Effector memory CD4-positive, alpha-beta T cell (primary cell): ENCODE measurements around the gene MAGEF1.

ENCODE experiments used
- DNase-seq, 3 donors: peaks; one replicate each; pipeline ENCODE4 v3.0.0-alpha.2; 2020
- H3K27ac ChIP-seq: 2 replicates; pipeline ENCODE4 v1.7.0; 2013; ENCODE audit warnings: mild to moderate bottlenecking, low read length, moderate library complexity; ENCODE audit not compliant: insufficient read depth, poor library complexity, severe bottlenecking
- H3K27me3 ChIP-seq: replicated peaks from 2 replicates; pipeline ENCODE4 v1.7.0; 2013; ENCODE audit warnings: mild to moderate bottlenecking, low read length; ENCODE audit not compliant: insufficient read depth, control insufficient read depth, poor library complexity, severe bottlenecking
- H3K36me3 ChIP-seq: 2 replicates; pipeline ENCODE4 v1.7.0; 2013; ENCODE audit warnings: mild to moderate bottlenecking, low read length, moderate library complexity; ENCODE audit not compliant: control insufficient read depth, insufficient read depth
- H3K4me1 ChIP-seq: 2 replicates; pipeline ENCODE4 v1.7.0; 2013; ENCODE audit warnings: low read length, mild to moderate bottlenecking; ENCODE audit not compliant: control insufficient read depth, insufficient read depth, poor library complexity, severe bottlenecking
- H3K4me3 ChIP-seq: 2 replicates; pipeline ENCODE4 v1.7.0; 2013; ENCODE audit warnings: low read length, low read depth, mild to moderate bottlenecking; ENCODE audit not compliant: insufficient read depth, poor library complexity, severe bottlenecking
- H3K9me3 ChIP-seq: 2 replicates; pipeline ENCODE4 v1.7.0; 2013; ENCODE audit warnings: mild to moderate bottlenecking, low read length, moderate library complexity; ENCODE audit not compliant: control insufficient read depth

MAGEF1 gene

GRCh38 chr3:184712248-184713039 is 580 bp upstream of the MAGEF1 start:
- DNase-seq: no peak
- peaks cover 7% of the 10 kb centered on the region for H3K4me1 ChIP-seq
- no peaks in the 10 kb centered on the region for H3K27me3 ChIP-seq
- peak overlapping the region; percentile 70 for H3K4me3 ChIP-seq
- H3K9me3 ChIP-seq: no peaks in the 10 kb centered on the region
- H3K27ac ChIP-seq: peak overlapping the region; percentile 65
- no peaks in the 10 kb centered on the region for H3K36me3 ChIP-seq

- Histone ChIP-seq H3K27me3 (no peaks in the 10 kb centered on the region), H3K4me3 (peak overlapping the region; percentile 70), H3K36me3 (no peaks in the 10 kb centered on the region), H3K9me3 (no peaks in the 10 kb centered on the region), H3K4me1 (peaks cover 7% of the 10 kb centered on the region), H3K27ac (peak overlapping the region; percentile 65)
- no peak for DNase-seq
These were observed 883 bp downstream of the MAGEF1 start for GRCh38 chr3:184710870-184711492.

- no peaks in the 10 kb centered on the region for H3K36me3 ChIP-seq
- DNase-seq: no peak
- H3K4me1 ChIP-seq: no peaks in the 10 kb centered on the region
- H3K4me3 ChIP-seq: no peak overlapping the region
- H3K9me3 ChIP-seq: no peaks in the 10 kb centered on the region
- H3K27me3 ChIP-seq: no peaks in the 10 kb centered on the region
- H3K27ac ChIP-seq: no peak overlapping the region
These were observed 8.2 kb downstream of the MAGEF1 start for GRCh38 chr3:184703657-184704056.

- no peak for DNase-seq
- no peak overlapping the region for H3K4me3 ChIP-seq
- no peaks in the 10 kb centered on the region for H3K36me3 ChIP-seq
- H3K27ac ChIP-seq: no peak overlapping the region
- no peaks in the 10 kb centered on the region for H3K9me3 ChIP-seq
- no peaks in the 10 kb centered on the region for H3K27me3 ChIP-seq
- no peaks in the 10 kb centered on the region for H3K4me1 ChIP-seq
These were observed 11.1 kb downstream of the MAGEF1 start for GRCh38 chr3:184700759-184701158.

- H3K27ac ChIP-seq: no peak overlapping the region
- no peak for DNase-seq
- no peaks in the 10 kb centered on the region for H3K9me3 ChIP-seq
- H3K27me3 ChIP-seq: no peaks in the 10 kb centered on the region
- H3K4me3 ChIP-seq: no peak overlapping the region
- no peaks in the 10 kb centered on the region for H3K4me1 ChIP-seq
- no peaks in the 10 kb centered on the region for H3K36me3 ChIP-seq
These were observed 14.0 kb downstream of the MAGEF1 start for GRCh38 chr3:184697845-184698244.

- no peak overlapping the region for H3K27ac ChIP-seq
- no peaks in the 10 kb centered on the region for H3K9me3 ChIP-seq
- no peaks in the 10 kb centered on the region for H3K4me1 ChIP-seq
- no peak for DNase-seq
- H3K4me3 ChIP-seq: no peak overlapping the region
- no peaks in the 10 kb centered on the region for H3K27me3 ChIP-seq
- no peaks in the 10 kb centered on the region for H3K36me3 ChIP-seq
These were observed 15.2 kb downstream of the MAGEF1 start for GRCh38 chr3:184696697-184697096.

- DNase-seq: no peak
- H3K4me3 ChIP-seq: no peak overlapping the region
- no peaks in the 10 kb centered on the region for H3K4me1 ChIP-seq
These were observed 17.1 kb downstream of the MAGEF1 start for GRCh38 chr3:184694716-184695115.

GRCh38 chr3:184694133-184694665 is 17.7 kb downstream of the MAGEF1 start:
- Histone ChIP-seq H3K4me3 (no peak overlapping the region), H3K9me3 (no peaks in the 10 kb centered on the region), H3K36me3 (no peaks in the 10 kb centered on the region), H3K27ac (no peak overlapping the region), H3K4me1 (no peaks in the 10 kb centered on the region), H3K27me3 (no peaks in the 10 kb centered on the region)
- DNase-seq: no peak

More at GRCh38 chr3:184694716-184695115, 17.1 kb downstream of the MAGEF1 start:
- H3K9me3 ChIP-seq: no peaks in the 10 kb centered on the region
- no peaks in the 10 kb centered on the region for H3K27me3 ChIP-seq
- no peaks in the 10 kb centered on the region for H3K36me3 ChIP-seq
- H3K27ac ChIP-seq: no peak overlapping the region

GRCh38 chr3:184693011-184693975 is 18.6 kb downstream of the MAGEF1 start:
- no peaks in the 10 kb centered on the region for H3K27me3 ChIP-seq
- H3K27ac ChIP-seq: no peak overlapping the region
- no peaks in the 10 kb centered on the region for H3K9me3 ChIP-seq
- H3K4me3 ChIP-seq: no peak overlapping the region
- DNase-seq: no peak
- H3K36me3 ChIP-seq: no peaks in the 10 kb centered on the region
- H3K4me1 ChIP-seq: no peaks in the 10 kb centered on the region
